ENCODE results near the gene IMMT. TPM values are rescaled to one million over a fixed set of nuclear protein-coding genes. Genes with fewer than 3 reads are reported as not detected.

The IMMT gene
- total and polyA plus RNA-seq, 2 donors (not counting 3 experiments of a cell fraction or from before 2014, with no cell fraction given) = 35.6 to 112 TPM

GRCh38 chr2:86139981-86140380, 55.3 kb downstream of the IMMT start:
- Histone ChIP-seq H3K79me2 (ENCODE audit: control insufficient read depth, insufficient read depth, low read length) (no peaks in the 10 kb centered on the region), H3K4me1 (ENCODE audit: control insufficient read depth, extremely low read depth, insufficient read depth, low read length) (no peaks in the 10 kb centered on the region), H3K27ac (ENCODE audit: insufficient read depth, low read depth, low read length) (no peak overlapping the region), H3K4me2 (ENCODE audit: insufficient read depth, low read length) (no peak overlapping the region), H3K9me3 (replicated peaks; ENCODE audit: control insufficient read depth, insufficient read depth, low read length) (no peaks in the 10 kb centered on the region), H3K36me3 (ENCODE audit: control insufficient read depth in 2 of 2, extremely low read depth in 1 of 2, insufficient read depth in 2 of 2, low read length in 2 of 2) (peaks cover 24 to 27% of the 10 kb centered on the region in 2 experiments), H3K27me3 (ENCODE audit: control insufficient read depth in 2 of 2, insufficient read depth in 2 of 2, low read length in 2 of 2) (no peaks in the 10 kb centered on the region), H3K9ac (replicated peaks; ENCODE audit: extremely low read depth, insufficient read depth, low read length) (no peak overlapping the region), H4K20me1 (replicated peaks; ENCODE audit: control insufficient read depth, extremely low read depth, insufficient read depth, low read length) (no peaks in the 10 kb centered on the region), H3K4me3 (replicated peaks in 1 of 3; ENCODE audit: insufficient read depth in 1 of 3, low read depth in 1 of 3, low read length in 3 of 3) (no peak overlapping the region), H3K9me1 (replicated peaks; ENCODE audit: control insufficient read depth, extremely low read depth, insufficient read depth, low read length) (no peaks in the 10 kb centered on the region), H2AFZ (ENCODE audit: low read depth, low read length) (no peak overlapping the region)
- intact Hi-C loops (cut with micrococcal nuclease) (no loop called here), dilution Hi-C loops (cut with MboI; ENCODE audit: extremely low pct_ligation_motif_present, low sequenced_read_pairs) (no loop called here)
- FAIRE-seq (no peak), DNase-seq (ENCODE audit: low read depth, low spot score) (no peak)
- CTCF ChIA-PET = no interaction called here
- POLR2A ChIA-PET = interaction anchor here (0.6 kb wide), 1 partner anchor 47 kb away, joined by 3 read pairs; no protein-coding TSS in a partner anchor
- no TSS peak for BruUV-seq (replicated peaks)
- no peak for TF ChIP-seq POLR2A (IDR thresholded peaks at IDR 0.05; ENCODE audit: low read depth, low read length)
- TF ChIP-seq MYC (IDR thresholded peaks at IDR 0.05; ENCODE audit: low read depth, low read length) = no peak
- no peak for TF ChIP-seq CTCF (IDR thresholded peaks at IDR 0.05; ENCODE audit: extremely low read depth in 1 of 2, insufficient read depth in 1 of 2, low read depth in 1 of 2, low read length in 2 of 2)
- TF ChIP-seq JUN (IDR thresholded peaks at IDR 0.05; ENCODE audit: borderline replicate concordance, insufficient read depth, insufficient read length, low read depth) = no peak
- TF ChIP-seq EZH2 (IDR thresholded peaks at IDR 0.05; ENCODE audit: borderline replicate concordance, low read depth, low read length, severe bottlenecking) = no peak
- TF ChIP-seq FOS (IDR thresholded peaks at IDR 0.05; ENCODE audit: borderline replicate concordance, insufficient read depth, low read length) = no peak
- no peak for TF ChIP-seq POLR2AphosphoS5 (IDR thresholded peaks at IDR 0.05; ENCODE audit: insufficient read depth, low read depth, low read length)

Data from endothelial cell of umbilical vein (primary cell).